Measurements from ENCODE around the gene JPH2. TPM values are rescaled to one million over a fixed set of nuclear protein-coding genes. Genes with fewer than 3 reads are reported as not detected.

The JPH2 gene
- total RNA-seq, 1 experiment from 2014 or later, result 15.8 TPM

DNA sequence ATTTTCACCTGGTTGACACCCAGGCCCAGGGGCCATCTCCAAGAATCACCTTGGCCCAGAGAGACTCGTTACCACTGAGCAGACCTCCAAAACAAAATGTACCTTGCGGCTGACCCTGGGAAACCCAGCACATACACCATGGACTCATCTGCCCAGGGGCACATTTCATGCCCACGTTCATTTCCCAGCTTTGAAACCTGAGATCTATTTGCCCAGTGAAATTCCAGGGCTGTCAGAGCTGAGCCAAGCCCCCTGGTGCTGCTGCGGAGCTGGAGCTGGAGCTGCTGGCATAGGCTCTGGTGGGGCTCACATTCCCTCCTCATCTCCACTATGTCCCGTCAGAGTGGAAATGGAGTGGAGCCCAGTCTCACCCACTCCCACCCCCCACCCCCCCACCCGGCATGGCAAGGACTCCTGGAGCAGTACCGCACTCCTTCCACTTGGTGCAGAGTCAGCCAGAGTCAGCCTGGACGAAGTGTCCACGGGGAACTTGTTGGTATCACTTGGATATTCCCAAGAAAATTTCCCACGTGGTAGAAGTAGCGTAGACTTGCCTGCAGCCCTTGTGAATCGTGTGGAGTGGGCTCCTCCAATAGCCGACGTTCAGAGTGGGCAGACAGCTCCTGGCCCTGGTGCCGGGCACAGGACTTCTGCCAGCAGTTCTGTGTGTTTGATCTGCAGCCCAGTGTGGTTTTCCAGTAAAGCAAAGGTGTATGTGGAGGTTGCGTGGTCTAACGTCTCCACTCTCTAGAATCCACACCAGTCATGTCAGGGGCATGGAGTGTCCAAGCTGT, 41.7 kb upstream of the JPH2 start:
- BruUV-seq (replicated peaks), result no TSS peak

DNA sequence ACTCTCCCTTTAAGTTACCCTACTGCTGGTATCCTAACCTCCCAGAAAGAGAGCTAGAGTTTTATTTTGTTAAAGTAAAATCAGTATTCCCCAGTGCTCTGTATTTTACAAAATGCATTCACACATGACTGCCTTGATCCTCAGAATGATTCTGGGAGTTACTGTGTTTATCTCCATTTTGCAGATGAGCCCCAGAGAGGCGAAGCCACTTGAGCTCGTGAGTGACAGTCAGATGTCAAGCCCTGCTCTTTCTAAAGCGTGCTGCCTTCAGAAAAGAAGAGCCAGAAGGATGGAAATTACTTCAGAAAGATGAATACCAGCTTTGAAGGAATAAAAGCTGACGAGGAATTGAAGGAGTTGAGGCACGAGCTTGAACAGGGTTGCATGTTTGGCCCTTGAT, 37.6 kb upstream of the JPH2 start:
- TF ChIP-seq EZH2phosphoT487 (IDR thresholded peaks at IDR 0.05; ENCODE audit: borderline replicate concordance, low read length) (no peak), EZH2 (IDR thresholded peaks at IDR 0.05; ENCODE audit: low read length, unreplicated experiment) (no peak)
- TF ChIP-seq, protein P1, sequence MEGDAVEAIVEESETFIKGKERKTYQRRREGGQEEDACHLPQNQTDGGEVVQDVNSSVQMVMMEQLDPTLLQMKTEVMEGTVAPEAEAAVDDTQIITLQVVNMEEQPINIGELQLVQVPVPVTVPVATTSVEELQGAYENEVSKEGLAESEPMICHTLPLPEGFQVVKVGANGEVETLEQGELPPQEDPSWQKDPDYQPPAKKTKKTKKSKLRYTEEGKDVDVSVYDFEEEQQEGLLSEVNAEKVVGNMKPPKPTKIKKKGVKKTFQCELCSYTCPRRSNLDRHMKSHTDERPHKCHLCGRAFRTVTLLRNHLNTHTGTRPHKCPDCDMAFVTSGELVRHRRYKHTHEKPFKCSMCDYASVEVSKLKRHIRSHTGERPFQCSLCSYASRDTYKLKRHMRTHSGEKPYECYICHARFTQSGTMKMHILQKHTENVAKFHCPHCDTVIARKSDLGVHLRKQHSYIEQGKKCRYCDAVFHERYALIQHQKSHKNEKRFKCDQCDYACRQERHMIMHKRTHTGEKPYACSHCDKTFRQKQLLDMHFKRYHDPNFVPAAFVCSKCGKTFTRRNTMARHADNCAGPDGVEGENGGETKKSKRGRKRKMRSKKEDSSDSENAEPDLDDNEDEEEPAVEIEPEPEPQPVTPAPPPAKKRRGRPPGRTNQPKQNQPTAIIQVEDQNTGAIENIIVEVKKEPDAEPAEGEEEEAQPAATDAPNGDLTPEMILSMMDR (conservative IDR thresholded peaks at IDR 0.05; ENCODE audit: low read depth, low read length), result no peak
- Histone ChIP-seq H3K27me3 (ENCODE audit: low read length) (no peaks in the 10 kb centered on the region), H3K36me3 (ENCODE audit: low read depth, low read length) (no peaks in the 10 kb centered on the region), H4K20me1 (ENCODE audit: low read length) (no peaks in the 10 kb centered on the region), H3K4me3 (ENCODE audit: low read length) (no peak overlapping the region), H3K9me3 (ENCODE audit: low read length) (no peaks in the 10 kb centered on the region), H3K79me2 (ENCODE audit: low read length) (no peaks in the 10 kb centered on the region), H3K9me2 (replicated peaks; ENCODE audit: low read length) (no peaks in the 10 kb centered on the region), H3K27ac (ENCODE audit: low read length) (no peak overlapping the region), H3K4me2 (ENCODE audit: low read length) (no peak overlapping the region), H2AFZ (ENCODE audit: low read length) (no peak overlapping the region), H3F3A (ENCODE audit: low read length, unreplicated experiment) (no peaks in the 10 kb centered on the region), H3K9ac (ENCODE audit: low read length) (no peak overlapping the region), H3K4me1 (ENCODE audit: insufficient read depth, low read length) (0 out of 2 replicates have a peak, but pooled peaks cover 4% of the 10 kb centered on the region)
- CTCF ChIA-PET, result no interaction called here
- POLR2A ChIA-PET (ENCODE audit: unreplicated experiment), result no interaction called here
- no peak for ATAC-seq
- no peak for DNase-seq
- intact Hi-C loops (cut with micrococcal nuclease), result no loop called here
- BruUV-seq (replicated peaks), result no TSS peak

More for the DNA sequence above, 41.7 kb upstream of the JPH2 start:
- Histone ChIP-seq H3K27ac (ENCODE audit: low read length) (no peak overlapping the region), H3K27me3 (ENCODE audit: low read length) (no peaks in the 10 kb centered on the region), H3K79me2 (ENCODE audit: low read length) (no peaks in the 10 kb centered on the region), H3K9ac (ENCODE audit: low read length) (no peak overlapping the region), H3F3A (ENCODE audit: low read length, unreplicated experiment) (no peaks in the 10 kb centered on the region), H3K9me2 (replicated peaks; ENCODE audit: low read length) (no peaks in the 10 kb centered on the region), H3K9me3 (ENCODE audit: low read length) (no peaks in the 10 kb centered on the region), H3K4me1 (ENCODE audit: insufficient read depth, low read length) (0 out of 2 replicates have a peak, but pooled peaks cover 4% of the 10 kb centered on the region), H2AFZ (ENCODE audit: low read length) (no peak overlapping the region), H3K36me3 (ENCODE audit: low read depth, low read length) (no peaks in the 10 kb centered on the region), H4K20me1 (ENCODE audit: low read length) (no peaks in the 10 kb centered on the region), H3K4me3 (ENCODE audit: low read length) (no peak overlapping the region), H3K4me2 (ENCODE audit: low read length) (no peak overlapping the region)
- DNase-seq (peak; percentile 42), ATAC-seq (peak; percentile 50)
- intact Hi-C loops (cut with micrococcal nuclease), result no loop called here
- ChIA-PET CTCF (interaction anchor here (0.9 kb wide), 1 partner anchor 12 kb away, joined by 4 read pairs; no protein-coding TSS in a partner anchor), POLR2A (ENCODE audit: unreplicated experiment) (no interaction called here)
- TF ChIP-seq EZH2phosphoT487 (IDR thresholded peaks at IDR 0.05; ENCODE audit: borderline replicate concordance, low read length), result no peak
- TF ChIP-seq, protein P1 (conservative IDR thresholded peaks at IDR 0.05; ENCODE audit: low read depth, low read length), result no peak
- no peak for TF ChIP-seq EZH2 (IDR thresholded peaks at IDR 0.05; ENCODE audit: low read length, unreplicated experiment)

DNA sequence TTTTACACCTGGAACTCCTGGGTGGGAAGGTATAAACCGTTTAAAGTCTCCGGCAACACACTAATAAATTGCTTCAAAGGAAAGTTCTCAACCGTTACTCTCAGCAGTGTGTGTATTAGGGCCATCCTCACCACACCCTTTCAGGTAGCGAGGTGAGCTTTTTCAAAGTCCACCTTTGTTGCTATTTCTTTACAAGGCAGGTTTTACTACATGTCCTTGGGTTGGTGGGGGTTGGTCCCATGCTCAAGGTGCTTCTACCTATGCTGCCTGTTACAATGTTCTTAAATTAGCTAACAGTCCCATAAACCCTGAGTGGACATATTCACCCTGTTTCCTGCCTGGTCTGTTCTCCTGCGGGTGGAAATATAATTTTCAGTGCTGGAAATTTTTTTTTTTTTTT, 36.7 kb upstream of the JPH2 start:
- Histone ChIP-seq H3K4me3 (ENCODE audit: low read length) (no peak overlapping the region), H3K9me2 (replicated peaks; ENCODE audit: low read length) (no peaks in the 10 kb centered on the region), H3K27ac (ENCODE audit: low read length) (no peak overlapping the region), H3K36me3 (ENCODE audit: low read depth, low read length) (no peaks in the 10 kb centered on the region), H3K4me2 (ENCODE audit: low read length) (no peak overlapping the region), H3K79me2 (ENCODE audit: low read length) (no peaks in the 10 kb centered on the region), H4K20me1 (ENCODE audit: low read length) (no peaks in the 10 kb centered on the region), H3F3A (ENCODE audit: low read length, unreplicated experiment) (no peaks in the 10 kb centered on the region), H3K27me3 (ENCODE audit: low read length) (no peaks in the 10 kb centered on the region), H3K9me3 (ENCODE audit: low read length) (no peaks in the 10 kb centered on the region), H3K9ac (ENCODE audit: low read length) (no peak overlapping the region), H3K4me1 (ENCODE audit: insufficient read depth, low read length) (0 out of 2 replicates have a peak, but pooled peaks cover 4% of the 10 kb centered on the region), H2AFZ (ENCODE audit: low read length) (no peak overlapping the region)
- intact Hi-C loops (cut with micrococcal nuclease), result no loop called here
- ChIA-PET POLR2A (ENCODE audit: unreplicated experiment) (no interaction called here), CTCF (interaction anchor here (0.5 kb wide), 1 partner anchor 134 kb away, joined by 7 read pairs; no protein-coding TSS in a partner anchor)
- ATAC-seq (no peak), DNase-seq (no peak)
- TF ChIP-seq EZH2phosphoT487 (IDR thresholded peaks at IDR 0.05; ENCODE audit: borderline replicate concordance, low read length), result no peak
- TF ChIP-seq, protein P1 (conservative IDR thresholded peaks at IDR 0.05; ENCODE audit: low read depth, low read length), result no peak
- no peak for TF ChIP-seq EZH2 (IDR thresholded peaks at IDR 0.05; ENCODE audit: low read length, unreplicated experiment)
- no TSS peak for BruUV-seq (replicated peaks)

Measured in PC-3 (cell line).